Activated T-helper 2 cell treated with anti-CD3 and anti-CD28 coated beads, Interferon-gamma antibody, Interleukin-2, Interleukin-4, amounts not matched to agents 10 μg/mL and 5 μg/mL and 100 μg/mL, durations not matched to agents 14 hours and 24 hours and 36 hours (primary cell): ENCODE measurements around the gene ITGA2B. TPM values are rescaled to one million over a fixed set of nuclear protein-coding genes. Genes with fewer than 3 reads are reported as not detected.
"Not testable (repeated sequence)": the region's sequence is repeated elsewhere in the genome, so short reads cannot be mapped to it uniquely, and the experiment has no call there.

Experiments
- DNase-seq: peaks from one replicate; pipeline ENCODE4 v3.0.0; 2021; ENCODE audit warnings: low spot score
- H3K27ac Mint-ChIP-seq: one replicate; pipeline ENCODE4 v1.8.0; 2021; ENCODE audit warnings: mixed read lengths
- H3K27me3 Mint-ChIP-seq: one replicate; pipeline ENCODE4 v1.8.0; 2021; ENCODE audit warnings: low read depth, mixed read lengths
- H3K36me3 Mint-ChIP-seq: one replicate; pipeline ENCODE4 v1.8.0; 2021; ENCODE audit warnings: low read depth, mixed read lengths
- H3K4me1 Mint-ChIP-seq: one replicate; pipeline ENCODE4 v1.8.0; 2021; ENCODE audit warnings: low read depth, mixed read lengths
- H3K4me3 Mint-ChIP-seq: one replicate; pipeline ENCODE4 v1.8.0; 2021; ENCODE audit warnings: low read depth, mild to moderate bottlenecking, moderate library complexity, mixed read lengths
- H3K9me3 Mint-ChIP-seq: one replicate; pipeline ENCODE4 v1.8.0; 2021; ENCODE audit warnings: mixed read lengths
- intact Hi-C: fragments of 100-400 bp; cut with micrococcal nuclease; formaldehyde crosslinking; loops from one replicate; pipeline ENCODE4 v1.15.1; 2023
- total RNA-seq: library from RNA; stranded (reverse); gene quantifications from 2 replicates; pipeline ENCODE4 v1.2.3, GENCODE V29; 2022

ITGA2B gene
- total RNA-seq, 1 donor from 2014 or later, result 2.7 TPM

DNA sequence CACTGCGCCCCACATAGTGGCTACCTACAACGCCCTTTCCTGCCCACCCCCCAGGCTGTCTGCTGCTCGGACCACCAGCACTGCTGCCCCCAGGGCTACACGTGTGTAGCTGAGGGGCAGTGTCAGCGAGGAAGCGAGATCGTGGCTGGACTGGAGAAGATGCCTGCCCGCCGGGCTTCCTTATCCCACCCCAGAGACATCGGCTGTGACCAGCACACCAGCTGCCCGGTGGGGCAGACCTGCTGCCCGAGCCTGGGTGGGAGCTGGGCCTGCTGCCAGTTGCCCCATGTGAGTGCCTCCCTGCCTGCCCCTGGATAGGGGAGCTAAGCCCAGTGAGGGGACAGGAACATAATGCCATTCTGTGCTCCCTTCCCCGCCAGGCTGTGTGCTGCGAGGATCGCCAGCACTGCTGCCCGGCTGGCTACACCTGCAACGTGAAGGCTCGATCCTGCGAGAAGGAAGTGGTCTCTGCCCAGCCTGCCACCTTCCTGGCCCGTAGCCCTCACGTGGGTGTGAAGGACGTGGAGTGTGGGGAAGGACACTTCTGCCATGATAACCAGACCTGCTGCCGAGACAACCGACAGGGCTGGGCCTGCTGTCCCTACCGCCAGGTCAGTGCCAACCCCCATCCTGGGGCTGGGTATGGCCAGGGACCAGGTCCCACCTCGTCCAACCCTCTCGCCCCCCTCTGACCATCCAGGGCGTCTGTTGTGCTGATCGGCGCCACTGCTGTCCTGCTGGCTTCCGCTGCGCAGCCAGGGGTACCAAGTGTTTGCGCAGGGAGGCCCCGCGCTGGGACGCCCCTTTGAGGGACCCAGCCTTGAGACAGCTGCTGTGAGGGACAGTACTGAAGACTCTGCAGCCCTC is 37.3 kb downstream of the ITGA2B start:
- peak overlapping the region; percentile 60 for H3K4me3 Mint-ChIP-seq
- H3K9me3 Mint-ChIP-seq, result no peaks in the 10 kb centered on the region
- peaks cover 10% of the 10 kb centered on the region for H3K27me3 Mint-ChIP-seq
- no peak overlapping the region for H3K27ac Mint-ChIP-seq
- peaks cover 7% of the 10 kb centered on the region for H3K36me3 Mint-ChIP-seq
- no peak for DNase-seq
- H3K4me1 Mint-ChIP-seq, result peaks cover 2% of the 10 kb centered on the region
- intact Hi-C loops, result no loop called here

DNA sequence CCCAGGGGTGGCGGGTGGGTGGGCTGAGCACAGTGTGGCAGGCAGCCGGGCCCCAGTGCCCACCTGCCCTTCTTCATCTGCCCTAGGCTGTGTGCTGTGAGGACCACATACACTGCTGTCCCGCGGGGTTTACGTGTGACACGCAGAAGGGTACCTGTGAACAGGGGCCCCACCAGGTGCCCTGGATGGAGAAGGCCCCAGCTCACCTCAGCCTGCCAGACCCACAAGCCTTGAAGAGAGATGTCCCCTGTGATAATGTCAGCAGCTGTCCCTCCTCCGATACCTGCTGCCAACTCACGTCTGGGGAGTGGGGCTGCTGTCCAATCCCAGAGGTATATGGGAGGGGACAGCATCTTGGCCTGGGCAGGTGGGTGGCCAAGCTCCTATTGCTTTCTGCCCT is 38.0 kb downstream of the ITGA2B start:
- DNase-seq, result no peak
- intact Hi-C loops, result no loop called here
- H3K36me3 Mint-ChIP-seq, result peaks cover 7% of the 10 kb centered on the region
- H3K27me3 Mint-ChIP-seq, result peaks cover 10% of the 10 kb centered on the region
- H3K4me1 Mint-ChIP-seq, result peaks cover 2% of the 10 kb centered on the region
- H3K27ac Mint-ChIP-seq, result no peak overlapping the region
- H3K4me3 Mint-ChIP-seq, result no peak overlapping the region
- H3K9me3 Mint-ChIP-seq, result no peaks in the 10 kb centered on the region

DNA sequence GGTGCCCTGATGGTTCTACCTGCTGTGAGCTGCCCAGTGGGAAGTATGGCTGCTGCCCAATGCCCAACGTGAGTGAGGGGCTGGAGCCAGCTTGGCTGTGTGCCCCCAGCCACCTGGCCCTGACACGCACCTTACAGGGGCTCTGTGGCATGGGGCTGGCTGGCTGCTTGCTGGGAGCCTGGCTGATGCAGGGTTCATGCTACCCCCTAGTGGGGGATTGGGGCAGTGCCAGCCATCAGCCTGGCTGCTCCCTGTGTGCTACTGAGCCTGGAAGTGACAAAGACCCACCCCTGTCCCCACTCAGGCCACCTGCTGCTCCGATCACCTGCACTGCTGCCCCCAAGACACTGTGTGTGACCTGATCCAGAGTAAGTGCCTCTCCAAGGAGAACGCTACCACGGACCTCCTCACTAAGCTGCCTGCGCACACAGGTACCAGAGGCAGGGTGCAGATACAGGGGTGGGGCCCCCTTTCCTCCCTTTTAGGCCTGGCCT is 38.7 kb downstream of the ITGA2B start:
- no peaks in the 10 kb centered on the region for H3K9me3 Mint-ChIP-seq
- intact Hi-C loops, result no loop called here
- H3K36me3 Mint-ChIP-seq, result peaks cover 7% of the 10 kb centered on the region
- peaks cover 10% of the 10 kb centered on the region for H3K27me3 Mint-ChIP-seq
- DNase-seq, result peak; percentile 66
- H3K27ac Mint-ChIP-seq, result no peak overlapping the region
- H3K4me1 Mint-ChIP-seq, result peaks cover 6% of the 10 kb centered on the region
- H3K4me3 Mint-ChIP-seq, result no peak overlapping the region

DNA sequence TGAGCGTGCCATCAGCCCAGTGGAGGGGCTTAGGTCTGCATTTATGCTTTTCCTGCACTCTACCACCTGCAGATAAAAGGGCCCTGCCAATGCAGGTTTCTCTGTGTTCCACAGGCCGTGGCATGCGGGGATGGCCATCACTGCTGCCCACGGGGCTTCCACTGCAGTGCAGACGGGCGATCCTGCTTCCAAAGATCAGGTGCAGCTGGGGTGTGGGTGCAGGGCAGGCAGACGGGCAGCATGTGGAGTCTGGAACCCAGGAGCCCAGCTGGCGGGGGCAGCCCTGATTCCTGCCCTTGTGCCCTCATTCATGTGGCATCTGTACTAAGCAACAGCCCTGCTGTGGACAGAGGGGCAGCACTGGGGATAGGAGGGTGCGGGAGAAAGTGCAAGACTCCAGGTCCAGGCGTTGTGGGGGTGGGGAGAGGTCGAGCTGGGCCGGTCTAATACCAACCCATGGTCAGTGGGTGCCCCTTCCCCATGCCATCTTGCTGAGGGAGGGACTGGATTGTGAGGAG is 39.8 kb downstream of the ITGA2B start:
- H3K36me3 Mint-ChIP-seq, result peaks cover 7% of the 10 kb centered on the region
- intact Hi-C loops, result no loop called here

DNA sequence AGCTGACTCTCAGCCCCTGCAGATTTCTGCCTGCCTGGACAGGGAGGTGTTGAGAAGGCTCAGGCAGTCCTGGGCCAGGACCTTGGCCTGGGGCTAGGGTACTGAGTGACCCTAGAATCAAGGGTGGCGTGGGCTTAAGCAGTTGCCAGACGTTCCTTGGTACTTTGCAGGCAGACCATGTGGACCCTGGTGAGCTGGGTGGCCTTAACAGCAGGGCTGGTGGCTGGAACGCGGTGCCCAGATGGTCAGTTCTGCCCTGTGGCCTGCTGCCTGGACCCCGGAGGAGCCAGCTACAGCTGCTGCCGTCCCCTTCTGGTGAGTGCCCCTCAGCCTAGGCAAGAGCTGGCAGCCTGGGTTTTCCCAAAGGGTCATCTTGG is 40.5 kb downstream of the ITGA2B start:
- intact Hi-C loops, result no loop called here
- H3K27me3 Mint-ChIP-seq, result peaks cover 5% of the 10 kb centered on the region
- H3K4me3 Mint-ChIP-seq, result no peak overlapping the region
- no peak overlapping the region for H3K27ac Mint-ChIP-seq
- no peaks in the 10 kb centered on the region for H3K9me3 Mint-ChIP-seq
- DNase-seq, result no peak
- H3K36me3 Mint-ChIP-seq, result peaks cover 7% of the 10 kb centered on the region
- peaks cover 12% of the 10 kb centered on the region for H3K4me1 Mint-ChIP-seq

More for the DNA sequence above, 39.8 kb downstream of the ITGA2B start:
- Mint-ChIP-seq H3K9me3 (no peaks in the 10 kb centered on the region), H3K4me3 (no peak overlapping the region), H3K27me3 (peaks cover 4% of the 10 kb centered on the region), H3K27ac (no peak overlapping the region), H3K4me1 (peaks cover 12% of the 10 kb centered on the region)
- DNase-seq, result no peak

DNA sequence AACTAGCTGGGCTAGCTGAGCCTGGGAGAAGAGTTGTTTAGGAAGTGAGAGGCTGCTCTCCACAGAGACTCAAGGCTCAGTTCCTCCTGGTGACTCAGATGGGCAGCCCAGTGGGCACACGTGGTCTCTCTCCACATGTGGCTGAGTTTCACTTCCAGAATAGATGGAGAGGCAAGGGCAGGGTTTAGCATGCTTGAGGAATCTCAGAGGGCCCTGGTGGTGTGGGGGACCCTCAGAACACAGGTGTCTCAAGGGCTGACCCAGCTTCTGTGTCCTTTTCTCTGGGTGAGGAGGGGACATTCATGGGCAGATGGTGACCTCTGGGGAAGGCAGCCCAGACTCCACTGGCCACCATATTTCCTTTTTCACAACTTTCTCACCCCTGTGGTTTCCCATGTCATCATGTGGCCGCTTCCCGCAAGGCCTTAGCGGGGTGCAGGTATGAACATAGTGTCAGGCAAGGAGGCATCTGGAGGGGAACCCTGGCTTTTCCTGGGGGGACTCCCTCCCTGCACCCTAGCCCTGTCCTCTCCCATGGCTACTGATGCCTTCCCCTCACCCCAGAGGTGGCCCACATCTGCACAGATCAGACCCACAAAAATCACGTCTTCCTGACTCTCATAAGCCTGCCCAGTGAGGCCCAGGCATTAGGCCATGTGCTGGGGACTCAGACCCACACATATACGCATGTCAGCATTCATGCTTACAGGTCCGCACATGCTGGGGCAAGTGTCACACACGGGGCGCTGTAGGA is 41.0 kb downstream of the ITGA2B start:
- DNase-seq, result no peak
- no peaks in the 10 kb centered on the region for H3K9me3 Mint-ChIP-seq
- peaks cover 12% of the 10 kb centered on the region for H3K4me1 Mint-ChIP-seq
- no peak overlapping the region for H3K27ac Mint-ChIP-seq
- no peak overlapping the region for H3K4me3 Mint-ChIP-seq
- peaks cover 11% of the 10 kb centered on the region for H3K27me3 Mint-ChIP-seq
- peaks cover 7% of the 10 kb centered on the region for H3K36me3 Mint-ChIP-seq
- intact Hi-C loops, result no loop called here

DNA sequence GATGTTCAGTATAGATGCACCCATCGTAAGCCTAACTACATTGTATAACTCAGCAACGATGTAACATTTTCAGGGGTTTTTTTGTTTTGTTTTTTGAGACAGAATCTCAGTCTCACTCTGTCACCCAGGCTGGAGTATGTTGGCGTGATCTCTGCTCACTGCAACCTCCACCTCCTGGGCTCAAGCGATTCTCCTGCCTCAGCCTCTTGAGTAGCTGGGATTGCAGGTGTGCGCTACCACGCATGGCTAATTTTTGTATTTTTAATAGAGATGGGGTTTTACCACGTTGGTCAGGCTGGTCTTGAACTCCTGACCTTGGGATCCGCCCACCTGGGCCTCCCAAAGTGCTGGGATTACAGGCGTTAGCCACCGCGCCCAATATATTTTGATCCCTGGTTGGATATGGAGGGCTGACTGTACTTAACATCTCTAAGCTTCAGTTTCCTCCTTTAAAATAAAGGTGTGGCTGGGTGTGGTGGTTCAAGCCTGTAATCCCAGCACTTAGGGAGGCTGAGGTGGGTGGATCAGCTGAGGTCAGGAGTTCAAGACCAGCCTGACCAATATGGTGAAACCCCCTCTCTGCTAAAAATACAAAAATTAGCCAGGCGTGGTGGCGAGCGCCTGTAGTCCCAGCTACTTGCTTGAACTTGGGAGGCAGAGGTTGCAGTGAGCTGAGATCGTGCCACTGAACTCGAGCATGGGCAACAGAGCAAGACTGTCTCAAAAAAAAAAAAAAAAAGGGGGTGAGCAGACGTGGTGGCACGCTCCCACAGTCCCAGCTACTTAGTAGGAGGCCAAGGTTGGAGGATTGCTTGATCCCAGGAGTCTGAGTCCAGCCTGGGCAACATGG is 42.0 kb downstream of the ITGA2B start:
- intact Hi-C loops, H3K36me3 Mint-ChIP-seq, H3K4me3 Mint-ChIP-seq: not testable (repeated sequence)

DNA sequence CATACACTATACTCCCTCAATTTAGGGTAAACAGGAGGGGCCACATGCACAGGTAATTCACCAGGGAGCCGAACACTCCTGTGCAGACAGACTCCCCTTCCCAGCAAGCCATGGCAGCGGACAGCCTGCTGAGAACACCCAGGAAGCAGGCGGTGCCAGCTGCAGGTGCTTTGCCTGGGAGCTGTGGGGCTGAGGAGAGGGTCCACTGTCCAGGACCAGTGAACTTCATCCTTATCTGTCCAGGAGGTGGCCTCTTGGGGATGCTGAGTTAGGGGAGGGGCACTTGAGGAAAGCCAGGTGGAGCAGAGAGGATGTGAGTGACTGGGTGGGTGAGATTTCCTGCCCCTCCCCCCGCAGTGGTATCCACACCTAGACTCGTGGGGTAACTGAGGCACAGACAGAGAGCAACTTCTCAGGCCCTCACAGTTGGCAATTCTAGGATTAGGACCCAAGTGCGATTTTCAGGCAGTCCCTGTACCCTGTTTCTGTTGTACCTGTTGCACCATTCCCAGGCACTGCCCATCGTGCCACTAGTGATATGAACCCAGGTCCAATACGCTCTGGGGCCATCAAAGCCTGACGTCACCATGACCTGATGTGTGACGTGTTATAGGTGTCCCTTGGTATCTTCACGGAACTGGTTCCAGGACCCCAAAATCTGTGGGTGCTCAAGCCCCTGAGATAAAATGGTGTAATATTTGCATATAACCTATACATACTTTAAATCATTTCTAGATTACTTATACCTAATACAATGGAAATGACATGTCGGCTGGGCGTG is 43.2 kb downstream of the ITGA2B start:
- H3K4me1 Mint-ChIP-seq, result peaks cover 12% of the 10 kb centered on the region
- peak overlapping the region; percentile 56 for H3K27ac Mint-ChIP-seq
- H3K4me3 Mint-ChIP-seq, result peak overlapping the region; percentile 94
- DNase-seq, result no peak
- H3K36me3 Mint-ChIP-seq, result no peaks in the 10 kb centered on the region
- no peaks in the 10 kb centered on the region for H3K9me3 Mint-ChIP-seq
- intact Hi-C loops, result no loop called here
- peaks cover 12% of the 10 kb centered on the region for H3K27me3 Mint-ChIP-seq

More for the DNA sequence above, 42.0 kb downstream of the ITGA2B start:
- DNase-seq, H3K27ac Mint-ChIP-seq, H3K9me3 Mint-ChIP-seq: not testable (repeated sequence)
- Mint-ChIP-seq H3K27me3 (peaks cover 11% of the 10 kb centered on the region), H3K4me1 (peaks cover 12% of the 10 kb centered on the region)

DNA sequence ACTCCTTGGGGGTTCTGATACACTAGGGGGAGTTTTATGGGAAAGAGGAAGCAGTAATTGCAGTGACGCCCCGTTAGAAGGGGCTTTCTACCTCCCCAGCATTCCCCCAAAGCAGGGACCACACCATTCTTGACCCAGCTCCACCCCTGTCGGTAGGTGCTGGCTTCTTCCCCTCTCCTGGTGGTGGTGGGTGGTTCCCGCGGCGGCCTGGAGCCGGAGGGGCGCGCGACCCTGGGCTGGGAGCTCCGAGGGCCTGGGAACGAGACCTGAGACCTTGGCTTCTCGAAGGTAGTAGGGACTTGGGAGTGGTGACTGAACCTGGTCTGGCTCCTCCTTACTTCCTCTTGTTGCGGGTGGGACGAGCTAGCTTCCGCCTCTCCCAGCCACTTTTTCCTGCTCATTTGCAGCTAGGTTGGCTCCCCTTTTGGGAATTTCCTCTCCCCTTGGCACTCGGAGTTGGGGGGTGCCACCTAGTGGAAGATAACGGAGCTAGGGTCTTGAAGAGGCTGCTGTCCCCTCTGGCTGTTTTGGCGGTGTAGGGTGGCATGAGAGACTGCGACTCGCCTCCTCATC is 43.9 kb downstream of the ITGA2B start:
- intact Hi-C loops, result no loop called here
- Mint-ChIP-seq H3K27me3 (peaks cover 12% of the 10 kb centered on the region), H3K36me3 (no peaks in the 10 kb centered on the region), H3K4me3 (peak overlapping the region; percentile 94), H3K27ac (peak overlapping the region; percentile 56), H3K9me3 (no peaks in the 10 kb centered on the region), H3K4me1 (peaks cover 12% of the 10 kb centered on the region)
- DNase-seq, result no peak

DNA sequence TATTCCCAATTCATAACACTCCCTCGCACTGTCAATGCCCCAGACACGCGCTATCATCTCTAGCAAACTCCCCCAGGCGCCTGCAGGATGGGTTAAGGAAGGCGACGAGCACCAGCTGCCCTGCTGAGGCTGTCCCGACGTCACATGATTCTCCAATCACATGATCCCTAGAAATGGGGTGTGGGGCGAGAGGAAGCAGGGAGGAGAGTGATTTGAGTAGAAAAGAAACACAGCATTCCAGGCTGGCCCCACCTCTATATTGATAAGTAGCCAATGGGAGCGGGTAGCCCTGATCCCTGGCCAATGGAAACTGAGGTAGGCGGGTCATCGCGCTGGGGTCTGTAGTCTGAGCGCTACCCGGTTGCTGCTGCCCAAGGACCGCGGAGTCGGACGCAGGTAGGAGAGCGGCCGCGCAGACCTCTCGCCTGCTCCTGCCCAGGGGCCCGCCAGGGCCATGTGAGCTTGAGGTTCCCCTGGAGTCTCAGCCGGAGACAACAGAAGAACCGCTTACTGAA is 44.5 kb downstream of the ITGA2B start, which contains the start of gene GRN:
Gene GRN, plus strand, starts transcription at position 364 of the 515 bp plus-strand sequence. CDS start 3,863 bp downstream, outside the sequence.
- DNase-seq, result peak; percentile 83
- Mint-ChIP-seq H3K9me3 (no peaks in the 10 kb centered on the region), H3K27me3 (peaks cover 12% of the 10 kb centered on the region), H3K4me1 (peaks cover 12% of the 10 kb centered on the region), H3K36me3 (no peaks in the 10 kb centered on the region), H3K4me3 (peak within 1 kb of the TSS; percentile 94), H3K27ac (peak within 1 kb of the TSS; percentile 56)
- intact Hi-C loops, result no loop called here

DNA sequence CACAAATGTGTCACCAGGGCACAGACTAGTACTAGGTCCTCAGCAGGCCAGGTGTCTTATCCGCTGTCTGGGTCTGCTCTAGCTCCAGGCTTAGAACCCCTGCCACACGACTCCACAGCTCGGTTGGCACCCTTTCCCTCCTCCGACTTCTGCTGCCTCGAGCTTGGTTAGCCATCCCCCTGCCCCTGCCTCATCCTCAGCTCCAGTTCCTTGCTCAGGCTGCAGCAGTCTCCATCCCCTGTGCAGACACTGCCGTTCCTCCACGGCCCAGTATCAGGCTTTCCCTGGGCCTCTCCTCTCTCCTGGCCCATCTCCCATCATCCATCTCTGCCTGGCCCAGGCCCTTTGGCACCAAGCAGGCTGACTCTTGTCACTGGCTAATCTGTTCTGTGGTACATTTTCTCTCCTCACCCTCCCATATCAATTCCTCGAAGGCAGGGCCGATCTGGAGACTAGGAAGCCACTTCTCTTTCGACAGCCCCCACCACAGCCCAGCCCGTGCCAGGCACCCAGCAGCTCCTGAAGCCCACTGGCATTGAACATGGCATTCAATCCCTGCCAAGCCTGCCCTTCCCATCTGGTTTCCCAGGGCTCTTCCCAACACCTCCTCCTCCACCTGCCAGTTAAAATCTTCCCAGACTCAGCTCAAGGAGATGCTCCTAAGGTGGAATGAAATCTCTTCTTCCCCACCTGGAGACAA is 45.8 kb downstream of the ITGA2B start:
- H3K4me3 Mint-ChIP-seq, result no peak overlapping the region
- peaks cover 12% of the 10 kb centered on the region for H3K27me3 Mint-ChIP-seq
- H3K4me1 Mint-ChIP-seq, result peaks cover 12% of the 10 kb centered on the region
- no peak overlapping the region for H3K27ac Mint-ChIP-seq
- intact Hi-C loops, result no loop called here
- H3K9me3 Mint-ChIP-seq, result no peaks in the 10 kb centered on the region
- DNase-seq, result no peak
- H3K36me3 Mint-ChIP-seq, result no peaks in the 10 kb centered on the region
